Transverse colon (tissue), 4 donors: ENCODE data around the gene ZFYVE27.

Experiments used
- CTCF ChIP-seq, 5 experiments: fragments of 200-600 bp in 3 of 5; fragments of 450-650 bp in 2 of 5; sonication (generic) in 3 of 5; IDR thresholded peaks; 1 replicate in 2 of 5; 2 replicates in 3 of 5; pipeline ENCODE4 v1.5.1; 2016 to 2017; ENCODE audit warnings: antibody characterized with exemption in 5 of 5, inconsistent platforms in 3 of 5, mild to moderate bottlenecking in 2 of 5, moderate library complexity in 1 of 5
- EP300 ChIP-seq: sonication (generic); formaldehyde crosslinking; IDR thresholded peaks from one replicate; pipeline ENCODE4 v1.6.1; 2017; ENCODE audit warnings: antibody characterized with exemption, low read depth
- POLR2A ChIP-seq: fragments of 450-650 bp; IDR thresholded peaks from one replicate; pipeline ENCODE4 v1.6.1; 2016; ENCODE audit warnings: antibody characterized with exemption, mild to moderate bottlenecking, moderate library complexity
- POLR2AphosphoS5 ChIP-seq, 3 donors: sonication (generic); formaldehyde crosslinking; IDR thresholded peaks; one replicate each; pipeline ENCODE4 v1.6.1; 2016; ENCODE audit warnings: antibody characterized with exemption in 3 of 3

- TF ChIP-seq POLR2A (no peak), CTCF (IDR thresholded peaks at IDR 0.05) (no peak), POLR2AphosphoS5 (IDR thresholded peaks at IDR 0.05) (no peak), EP300 (no peak)
Measured at GRCh38 chr10:97729014-97729413, 7.9 kb upstream of the ZFYVE27 start.
